Endothelial cell of umbilical vein (primary cell): ENCODE measurements around the gene C20orf173. TPM values are rescaled to one million over a fixed set of nuclear protein-coding genes. Genes with fewer than 3 reads are reported as not detected.

Source experiments
- BruUV-seq: library from RNA; stranded (reverse); fragments of 400-500 nt; replicated peaks from 2 replicates; lab custom pipeline; 2021; lab: Mats Ljungman, UMichigan
- CTCF ChIA-PET: fragments of 300-600, 350-600 bp; sonication (Branson Sonifier 250); formaldehyde crosslinking; loops from one replicate; lab custom pipeline; 2021; ENCODE audit warnings: antibody characterized with exemption, inconsistent platforms; lab: Charles Lee
- POLR2A ChIA-PET: fragments of 300-600, 350-600 bp; sonication (Branson Sonifier 250); formaldehyde crosslinking; loops from one replicate; lab custom pipeline; 2021; ENCODE audit warnings: antibody characterized with exemption, inconsistent platforms; lab: Charles Lee
- DNase-seq: peaks from one replicate; pipeline ENCODE4 v3.0.0-alpha.2; 2011; ENCODE audit warnings: low read depth, low spot score
- FAIRE-seq: peaks from 2 replicates; lab custom pipeline; 2011; peaks lifted over from hg19 to GRCh38; lab: Jason Lieb, UNC
- H2AFZ ChIP-seq: 2 replicates; pipeline ENCODE4 v1.6.0; 2012; ENCODE audit warnings: low read depth, low read length, control low read depth, inconsistent platforms
- H3K27ac ChIP-seq: 2 replicates; pipeline ENCODE4 v1.5.1; 2011; ENCODE audit warnings: low read depth, mild to moderate bottlenecking, control low read depth, low read length, moderate library complexity; ENCODE audit not compliant: insufficient read depth
- H3K27me3 ChIP-seq, 2 experiments: 2 replicates each; pipeline versions ENCODE4 v1.6.0 to v1.6.1; 2011; ENCODE audit warnings: low read length in 2 of 2, mixed read lengths in 1 of 2; ENCODE audit not compliant: control insufficient read depth in 2 of 2, insufficient read depth in 2 of 2
- H3K36me3 ChIP-seq, 2 experiments: 2 replicates in 1 of 2; 3 replicates in 1 of 2; pipeline ENCODE4 v1.5.1; 2011; ENCODE audit warnings: low read length in 2 of 2, mild to moderate bottlenecking in 1 of 2, moderate library complexity in 1 of 2; ENCODE audit not compliant: control insufficient read depth in 2 of 2, insufficient read depth in 2 of 2; ENCODE audit errors: extremely low read depth in 1 of 2
- H3K4me1 ChIP-seq: 3 replicates; pipeline ENCODE4 v1.5.1; 2011; ENCODE audit warnings: mild to moderate bottlenecking, low read length; ENCODE audit not compliant: control insufficient read depth, insufficient read depth; ENCODE audit errors: extremely low read depth
- H3K4me2 ChIP-seq: 2 replicates; pipeline ENCODE4 v1.6.1; 2011; ENCODE audit warnings: low read length, control low read depth, mixed read lengths; ENCODE audit not compliant: insufficient read depth
- H3K4me3 ChIP-seq, 3 experiments: fragments of 200-600 bp in 1 of 3; sonication (generic), shearing (Covaris generic) in 1 of 3; replicated peaks in 1 of 3; 2 replicates each; pipeline ENCODE4 v1.5.1; 2011 to 2016; ENCODE audit warnings: control low read depth in 3 of 3, low read length in 3 of 3, mild to moderate bottlenecking in 2 of 3, inconsistent platforms in 1 of 3, low read depth in 1 of 3, moderate library complexity in 1 of 3; ENCODE audit not compliant: insufficient read depth in 1 of 3
- H3K79me2 ChIP-seq: 2 replicates; pipeline ENCODE4 v1.6.0; 2012; ENCODE audit warnings: low read length, inconsistent platforms; ENCODE audit not compliant: control insufficient read depth, insufficient read depth
- H3K9ac ChIP-seq: replicated peaks from 2 replicates; pipeline ENCODE3; 2011; ENCODE audit warnings: low read length, control low read depth; ENCODE audit not compliant: insufficient read depth; ENCODE audit errors: extremely low read depth
- H3K9me1 ChIP-seq: replicated peaks from 3 replicates; pipeline ENCODE4 v1.6.0; 2011; ENCODE audit warnings: mild to moderate bottlenecking, low read length; ENCODE audit not compliant: control insufficient read depth, insufficient read depth; ENCODE audit errors: extremely low read depth
- H3K9me3 ChIP-seq: replicated peaks from 2 replicates; pipeline ENCODE4 v1.5.1; 2012; ENCODE audit warnings: low read length, inconsistent platforms; ENCODE audit not compliant: control insufficient read depth, insufficient read depth
- H4K20me1 ChIP-seq: replicated peaks from 2 replicates; pipeline ENCODE3; 2011; ENCODE audit warnings: mild to moderate bottlenecking, low read length; ENCODE audit not compliant: control insufficient read depth, insufficient read depth; ENCODE audit errors: extremely low read depth
- EZH2 ChIP-seq: IDR thresholded peaks from 2 replicates; pipeline ENCODE4 v1.6.1; 2012; ENCODE audit warnings: borderline replicate concordance, low read depth, mild to moderate bottlenecking, moderate library complexity, low read length, inconsistent platforms; ENCODE audit not compliant: severe bottlenecking
- FOS ChIP-seq: IDR thresholded peaks from 2 replicates; pipeline ENCODE4 v1.6.1; 2011; ENCODE audit warnings: mild to moderate bottlenecking, low read length, moderate library complexity, borderline replicate concordance; ENCODE audit not compliant: insufficient read depth
- GATA2 ChIP-seq: IDR thresholded peaks from 2 replicates; pipeline ENCODE4 v1.7.0; 2011; ENCODE audit warnings: low read depth, mild to moderate bottlenecking, moderate library complexity, mixed read lengths, low read length; ENCODE audit not compliant: insufficient read length, insufficient read depth
- JUN ChIP-seq: IDR thresholded peaks from 2 replicates; pipeline ENCODE4 v1.6.1; 2011; ENCODE audit warnings: borderline replicate concordance, low read depth; ENCODE audit not compliant: insufficient read length, insufficient read depth
- MYC ChIP-seq: IDR thresholded peaks from one replicate; pipeline ENCODE4 v1.6.1; 2011; ENCODE audit warnings: mild to moderate bottlenecking, low read depth, low read length
- POLR2A ChIP-seq: IDR thresholded peaks from 2 replicates; pipeline ENCODE4 v1.6.1; 2012; ENCODE audit warnings: low read depth, mild to moderate bottlenecking, control low read depth, low read length
- POLR2AphosphoS5 ChIP-seq: IDR thresholded peaks from 2 replicates; pipeline ENCODE4 v1.6.1; 2012; ENCODE audit warnings: low read depth, mild to moderate bottlenecking, control low read depth, low read length, moderate library complexity; ENCODE audit not compliant: insufficient read depth
- dilution Hi-C: fragments of 300-500 bp; cut with MboI; formaldehyde crosslinking; loops from one replicate; pipeline ENCODE4 v1.15.0; 2019; ENCODE audit warnings: low sequenced_read_pairs; ENCODE audit not compliant: extremely low pct_ligation_motif_present
- intact Hi-C: fragments of 100-400 bp; cut with micrococcal nuclease; formaldehyde crosslinking; loops from one replicate; pipeline ENCODE4 v1.10.0; 2022
- polyA plus RNA-seq, 4 experiments: library from polyadenylated mRNA; depleted of rRNA in 3 of 4; stranded (reverse) in 3 of 4; unstranded in 1 of 4; fragments of >200 nt; gene quantifications; 2 replicates each; pipeline versions ENCODE4 v1.2.1 to v1.2.3, GENCODE V29; 2011 to 2012; ENCODE audit warnings: missing spikeins in 1 of 4
- total RNA-seq: library from RNA; stranded (reverse); gene quantifications from 2 replicates; pipeline ENCODE4 v1.2.3, GENCODE V29; 2021
- TF ChIP-seq, protein P1 (sequence below), 2 donors: IDR thresholded peaks; 1 replicate in 1 of 2; 2 replicates in 1 of 2; pipeline ENCODE4 v1.5.1; 2011; ENCODE audit warnings: low read length in 2 of 2, mild to moderate bottlenecking in 2 of 2, moderate library complexity in 2 of 2, control low read depth in 1 of 2, inconsistent platforms in 1 of 2, low read depth in 1 of 2; ENCODE audit not compliant: insufficient read depth in 1 of 2; ENCODE audit errors: extremely low read depth in 1 of 2
- TF ChIP-seq, protein P2 (sequence below): IDR thresholded peaks from 2 replicates; pipeline ENCODE4 v1.6.1; 2011; ENCODE audit not compliant: insufficient read depth, insufficient read length

Gene C20orf173
- total and polyA plus RNA-seq, 2 donors (not counting 3 experiments of a cell fraction or from before 2014, with no cell fraction given), result not detected

DNA sequence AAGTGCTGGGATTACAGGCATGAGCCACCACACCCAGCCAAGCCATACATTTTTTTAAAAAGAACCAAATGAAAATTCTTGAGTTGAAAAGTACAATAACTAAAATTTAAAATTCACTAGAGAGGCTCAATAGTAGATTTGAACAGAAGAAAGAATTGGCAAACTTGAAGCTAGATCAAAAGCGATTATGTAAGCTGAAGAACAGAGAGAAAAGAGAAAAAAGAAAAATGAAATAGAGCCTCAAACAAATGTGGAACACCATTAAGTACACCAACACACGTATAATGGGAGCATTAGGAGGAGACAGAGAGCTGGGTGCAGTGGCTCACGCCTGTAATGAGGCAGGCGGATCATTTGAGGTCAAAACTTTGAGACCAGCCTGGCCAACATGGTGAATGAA, 43.4 kb upstream of the C20orf173 start:
- intact Hi-C loops (no loop called here), dilution Hi-C loops (no loop called here)
- DNase-seq (no peak), FAIRE-seq (no peak)
- no peak overlapping the region for H3K27ac ChIP-seq
- no peaks in the 10 kb centered on the region for H3K36me3 ChIP-seq
- H4K20me1 ChIP-seq, result no peaks in the 10 kb centered on the region
- H3K4me3 ChIP-seq, result no peak overlapping the region
- H3K4me2 ChIP-seq, result no peak overlapping the region
- no peaks in the 10 kb centered on the region for H3K27me3 ChIP-seq
- ChIA-PET CTCF (no interaction called here), POLR2A (no interaction called here)
- TF ChIP-seq POLR2AphosphoS5, result no peak
- no peak for TF ChIP-seq MYC
- no peak for TF ChIP-seq POLR2A
- TF ChIP-seq, protein P1, sequence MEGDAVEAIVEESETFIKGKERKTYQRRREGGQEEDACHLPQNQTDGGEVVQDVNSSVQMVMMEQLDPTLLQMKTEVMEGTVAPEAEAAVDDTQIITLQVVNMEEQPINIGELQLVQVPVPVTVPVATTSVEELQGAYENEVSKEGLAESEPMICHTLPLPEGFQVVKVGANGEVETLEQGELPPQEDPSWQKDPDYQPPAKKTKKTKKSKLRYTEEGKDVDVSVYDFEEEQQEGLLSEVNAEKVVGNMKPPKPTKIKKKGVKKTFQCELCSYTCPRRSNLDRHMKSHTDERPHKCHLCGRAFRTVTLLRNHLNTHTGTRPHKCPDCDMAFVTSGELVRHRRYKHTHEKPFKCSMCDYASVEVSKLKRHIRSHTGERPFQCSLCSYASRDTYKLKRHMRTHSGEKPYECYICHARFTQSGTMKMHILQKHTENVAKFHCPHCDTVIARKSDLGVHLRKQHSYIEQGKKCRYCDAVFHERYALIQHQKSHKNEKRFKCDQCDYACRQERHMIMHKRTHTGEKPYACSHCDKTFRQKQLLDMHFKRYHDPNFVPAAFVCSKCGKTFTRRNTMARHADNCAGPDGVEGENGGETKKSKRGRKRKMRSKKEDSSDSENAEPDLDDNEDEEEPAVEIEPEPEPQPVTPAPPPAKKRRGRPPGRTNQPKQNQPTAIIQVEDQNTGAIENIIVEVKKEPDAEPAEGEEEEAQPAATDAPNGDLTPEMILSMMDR (IDR thresholded peaks at IDR 0.05; ENCODE audit: extremely low read depth in 1 of 2, insufficient read depth in 1 of 2, low read depth in 1 of 2, low read length in 2 of 2), result no peak
- no peak for TF ChIP-seq GATA2
- no peak for TF ChIP-seq EZH2
- TF ChIP-seq FOS, result no peak
- TF ChIP-seq, protein P2, sequence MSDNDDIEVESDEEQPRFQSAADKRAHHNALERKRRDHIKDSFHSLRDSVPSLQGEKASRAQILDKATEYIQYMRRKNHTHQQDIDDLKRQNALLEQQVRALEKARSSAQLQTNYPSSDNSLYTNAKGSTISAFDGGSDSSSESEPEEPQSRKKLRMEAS, result no peak
- no peak for TF ChIP-seq JUN
- H3K79me2 ChIP-seq, result no peaks in the 10 kb centered on the region
- H3K9ac ChIP-seq, result no peak overlapping the region
- no TSS peak for BruUV-seq
- H2AFZ ChIP-seq, result no peak overlapping the region
- H3K4me1 ChIP-seq, result no peaks in the 10 kb centered on the region
- H3K9me3 ChIP-seq, result no peaks in the 10 kb centered on the region
- no peaks in the 10 kb centered on the region for H3K9me1 ChIP-seq
